Cardiac muscle cell (in vitro differentiated cells and primary cell): ENCODE results near the gene PIGX. TPM values are rescaled to one million over a fixed set of nuclear protein-coding genes. Genes with fewer than 3 reads are reported as not detected.
A peak's percentile ranks its signal among the peaks of the same experiment; 100 is the strongest.

Experiments
- DNase-seq, 2 donors: peaks; one replicate each; pipeline versions ENCODE4 v3.0.0 to v3.0.0-alpha.2; 2010 to 2017; ENCODE audit warnings: low read depth in 1 of 2, low spot score in 1 of 2
- H3K27ac ChIP-seq: fragments of 200-600 bp; sonication (generic); 2 replicates; pipeline ENCODE4 v1.5.1; 2016
- H3K27me3 ChIP-seq: fragments of 200-600 bp; sonication (generic); 2 replicates; pipeline ENCODE4 v1.6.0; 2016; ENCODE audit warnings: control low read depth
- H3K36me3 ChIP-seq: fragments of 200-600 bp; sonication (generic); 2 replicates; pipeline ENCODE4 v1.5.1; 2016; ENCODE audit warnings: control low read depth
- H3K4me1 ChIP-seq: fragments of 200-600 bp; sonication (generic); 2 replicates; pipeline ENCODE4 v1.8.1; 2017; ENCODE audit warnings: low read depth, mild to moderate bottlenecking, mixed run types
- H3K4me3 ChIP-seq: fragments of 200-600 bp; sonication (generic); 2 replicates; pipeline ENCODE4 v1.5.1; 2016; ENCODE audit warnings: mild to moderate bottlenecking
- H3K9me3 ChIP-seq: fragments of 200-600 bp; sonication (generic); 2 replicates; pipeline ENCODE4 v1.5.1; 2017; ENCODE audit warnings: low read depth, mild to moderate bottlenecking, control low read depth
- CTCF ChIP-seq: IDR thresholded peaks from 2 replicates; pipeline ENCODE4 v1.5.1; 2012; ENCODE audit warnings: low read depth, mild to moderate bottlenecking, low read length
- polyA plus RNA-seq: library from polyadenylated mRNA; unstranded; fragments of >200 nt; fragmentation: Nextera tagmentation; extraction: Ambion mirVana; gene quantifications from 2 replicates; pipeline ENCODE4 v1.2.1, GENCODE V29; 2016
- total RNA-seq: library from RNA; depleted of rRNA; stranded (reverse); fragments of >200 nt; gene quantifications from 2 replicates; pipeline ENCODE4 v1.2.3, GENCODE V29; 2016

The PIGX gene
- total and polyA plus RNA-seq, 2 experiments from 2014 or later, result 21.7 to 61.2 TPM

- no peak for DNase-seq
- no peaks in the 10 kb centered on the region for H3K9me3 ChIP-seq
- no peaks in the 10 kb centered on the region for H3K4me1 ChIP-seq
- no peak overlapping the region for H3K4me3 ChIP-seq
- no peaks in the 10 kb centered on the region for H3K27me3 ChIP-seq
- peaks cover 22% of the 10 kb centered on the region for H3K36me3 ChIP-seq
- TF ChIP-seq CTCF, result no peak
- no peak overlapping the region for H3K27ac ChIP-seq
These were observed 8.9 kb downstream of the PIGX start for GRCh38 chr3:196721097-196721496.

- H3K4me1 ChIP-seq, result no peaks in the 10 kb centered on the region
- TF ChIP-seq CTCF, result no peak
- peak in 1 of 2 donors; percentile 38 for DNase-seq
- H3K4me3 ChIP-seq, result no peak overlapping the region
- no peaks in the 10 kb centered on the region for H3K9me3 ChIP-seq
- no peak overlapping the region for H3K27ac ChIP-seq
- H3K27me3 ChIP-seq, result no peaks in the 10 kb centered on the region
- peaks cover 34% of the 10 kb centered on the region for H3K36me3 ChIP-seq
These were observed 14.9 kb downstream of the PIGX start for GRCh38 chr3:196726788-196727675.

GRCh38 chr3:196735751-196736150, 23.6 kb downstream of the PIGX start:
- Histone ChIP-seq H3K27me3 (no peaks in the 10 kb centered on the region), H3K4me1 (no peaks in the 10 kb centered on the region), H3K36me3 (peaks cover 17% of the 10 kb centered on the region), H3K9me3 (no peaks in the 10 kb centered on the region), H3K4me3 (no peak overlapping the region), H3K27ac (no peak overlapping the region)
- DNase-seq, result peak in 1 of 2 donors; percentile 54
- TF ChIP-seq CTCF, result no peak

GRCh38 chr3:196736670-196737374, 24.6 kb downstream of the PIGX start:
- no peak for TF ChIP-seq CTCF
- H3K36me3 ChIP-seq, result peaks cover 11% of the 10 kb centered on the region
- no peaks in the 10 kb centered on the region for H3K4me1 ChIP-seq
- no peaks in the 10 kb centered on the region for H3K27me3 ChIP-seq
- no peak overlapping the region for H3K4me3 ChIP-seq
- peak in 1 of 2 donors; percentile 78 for DNase-seq
- no peaks in the 10 kb centered on the region for H3K9me3 ChIP-seq
- no peak overlapping the region for H3K27ac ChIP-seq

GRCh38 chr3:196737655-196738054, 25.5 kb downstream of the PIGX start:
- Histone ChIP-seq H3K27ac (no peak overlapping the region), H3K4me3 (no peak overlapping the region), H3K27me3 (no peaks in the 10 kb centered on the region), H3K4me1 (no peaks in the 10 kb centered on the region), H3K9me3 (no peaks in the 10 kb centered on the region), H3K36me3 (peaks cover 11% of the 10 kb centered on the region)
- TF ChIP-seq CTCF, result no peak
- DNase-seq, result no peak
